ENCODE data around the gene KIAA0586.

DNA sequence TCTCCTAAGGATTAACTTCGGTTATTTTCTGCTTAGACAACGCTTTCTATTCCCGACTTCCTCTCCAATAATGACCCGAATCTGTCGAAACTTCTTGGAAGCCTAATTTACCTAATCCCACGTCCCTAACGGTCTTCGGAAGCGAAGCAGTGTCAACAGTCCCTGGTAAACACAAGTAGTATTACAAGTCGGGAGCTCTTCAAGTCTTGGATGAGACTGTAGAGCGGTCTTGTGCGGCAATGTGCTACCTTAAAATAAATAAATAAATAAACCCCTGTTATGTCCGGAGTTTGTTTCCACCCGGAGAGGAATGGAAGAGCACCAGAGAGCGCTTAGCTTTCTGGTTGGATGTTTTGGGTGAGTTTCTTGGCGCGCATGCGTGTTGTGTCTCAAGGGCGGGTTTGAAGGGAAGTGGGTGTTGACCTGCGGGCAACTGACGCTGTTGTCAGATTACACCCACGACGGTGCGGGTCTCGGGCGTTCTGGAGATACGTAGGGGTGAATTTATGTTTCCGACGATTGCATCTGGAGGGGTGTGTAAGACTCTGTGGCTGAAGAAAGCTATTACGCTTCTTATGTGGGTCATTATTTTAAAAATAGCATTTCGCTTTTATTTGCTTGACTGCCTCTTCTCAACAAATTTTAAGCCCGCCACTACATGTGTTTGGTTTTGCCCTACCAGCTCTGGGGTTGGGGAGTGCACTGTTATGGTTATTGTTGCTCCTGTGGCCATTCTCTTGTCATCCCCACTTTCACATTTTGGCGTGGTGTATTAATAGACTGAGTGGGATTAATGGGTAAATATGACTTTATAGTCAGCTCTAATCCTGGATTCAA, at the start of gene KIAA0586, which contains the start of gene TIMM9:
- TF ChIP-seq, protein P1, sequence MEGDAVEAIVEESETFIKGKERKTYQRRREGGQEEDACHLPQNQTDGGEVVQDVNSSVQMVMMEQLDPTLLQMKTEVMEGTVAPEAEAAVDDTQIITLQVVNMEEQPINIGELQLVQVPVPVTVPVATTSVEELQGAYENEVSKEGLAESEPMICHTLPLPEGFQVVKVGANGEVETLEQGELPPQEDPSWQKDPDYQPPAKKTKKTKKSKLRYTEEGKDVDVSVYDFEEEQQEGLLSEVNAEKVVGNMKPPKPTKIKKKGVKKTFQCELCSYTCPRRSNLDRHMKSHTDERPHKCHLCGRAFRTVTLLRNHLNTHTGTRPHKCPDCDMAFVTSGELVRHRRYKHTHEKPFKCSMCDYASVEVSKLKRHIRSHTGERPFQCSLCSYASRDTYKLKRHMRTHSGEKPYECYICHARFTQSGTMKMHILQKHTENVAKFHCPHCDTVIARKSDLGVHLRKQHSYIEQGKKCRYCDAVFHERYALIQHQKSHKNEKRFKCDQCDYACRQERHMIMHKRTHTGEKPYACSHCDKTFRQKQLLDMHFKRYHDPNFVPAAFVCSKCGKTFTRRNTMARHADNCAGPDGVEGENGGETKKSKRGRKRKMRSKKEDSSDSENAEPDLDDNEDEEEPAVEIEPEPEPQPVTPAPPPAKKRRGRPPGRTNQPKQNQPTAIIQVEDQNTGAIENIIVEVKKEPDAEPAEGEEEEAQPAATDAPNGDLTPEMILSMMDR (IDR thresholded peaks at IDR 0.05; ENCODE audit: insufficient read depth, low read depth, low read length) = no peak
- TF ChIP-seq EZH2 (IDR thresholded peaks at IDR 0.05; ENCODE audit: insufficient read depth, low read length) = no peak
